SK-N-SH (cell line): ENCODE results near the gene PDGFRB. TPM values are rescaled to one million over a fixed set of nuclear protein-coding genes. Genes with fewer than 3 reads are reported as not detected.
A peak's percentile ranks its signal among the peaks of the same experiment; 100 is the strongest.

Source experiments
- CTCF ChIA-PET: fragments of 300-600, 350-600 bp; formaldehyde crosslinking; extraction: SDS; loops from one replicate; lab custom pipeline; 2021; lab: Yijun Ruan, JAX
- POLR2A ChIA-PET: fragments of 350-600 bp; sonication (Branson Sonifier 250); formaldehyde crosslinking; extraction: SDS; loops from one replicate; lab custom pipeline; 2020; ENCODE audit warnings: antibody characterized with exemption, inconsistent platforms; lab: Yijun Ruan, JAX
- DNase-seq: peaks from one replicate; pipeline ENCODE4 v3.0.0; 2012
- H2AFZ ChIP-seq: fragments of 200-600 bp; sonication (generic); 2 replicates; pipeline ENCODE4 v1.8.1; 2016; ENCODE audit warnings: antibody characterized with exemption, mild to moderate bottlenecking, low read depth
- H3F3A ChIP-seq: fragments of 200-600 bp; sonication (generic); replicated peaks from 2 replicates; pipeline ENCODE3; 2016; ENCODE audit warnings: antibody characterized with exemption, mild to moderate bottlenecking; ENCODE audit not compliant: insufficient read depth
- H3K27ac ChIP-seq, 2 experiments: fragments of 200-500 bp in 1 of 2; fragments of 200-600 bp in 1 of 2; sonication (Bioruptor generic) in 1 of 2; sonication (generic), shearing (Covaris generic) in 1 of 2; 2 replicates each; pipeline versions ENCODE4 v1.5.1 to v1.6.1; 2014 to 2016; ENCODE audit warnings: low read depth in 2 of 2, inconsistent platforms in 1 of 2, low read length in 1 of 2, mild to moderate bottlenecking in 1 of 2, mixed read lengths in 1 of 2
- H3K27me3 ChIP-seq: fragments of 200-600 bp; sonication (generic), shearing (Covaris generic); 2 replicates; pipeline ENCODE4 v1.6.1; 2016; ENCODE audit warnings: mixed run types; ENCODE audit not compliant: insufficient read depth
- H3K36me3 ChIP-seq, 2 experiments: fragments of 200-500 bp in 1 of 2; fragments of 200-600 bp in 1 of 2; sonication (Bioruptor generic) in 1 of 2; sonication (generic) in 1 of 2; replicated peaks in 1 of 2; 2 replicates each; pipeline versions ENCODE3 to v1.5.1; 2014 to 2016; ENCODE audit warnings: low read length in 1 of 2, mild to moderate bottlenecking in 1 of 2; ENCODE audit not compliant: insufficient read depth in 2 of 2, control insufficient read depth in 1 of 2
- H3K4me1 ChIP-seq, 2 experiments: fragments of 200-500 bp in 1 of 2; fragments of 200-600 bp in 1 of 2; sonication (Bioruptor generic) in 1 of 2; sonication (generic), shearing (Covaris generic) in 1 of 2; 2 replicates each; pipeline versions ENCODE4 v1.5.1 to v1.6.1; 2014 to 2016; ENCODE audit warnings: low read depth in 1 of 2, low read length in 1 of 2, mixed run types in 1 of 2; ENCODE audit not compliant: insufficient read depth in 2 of 2, control insufficient read depth in 1 of 2
- H3K4me2 ChIP-seq: fragments of 200-600 bp; sonication (generic), shearing (Covaris generic); 2 replicates; pipeline ENCODE4 v1.6.1; 2017; ENCODE audit warnings: mixed run types
- H3K4me3 ChIP-seq, 2 experiments: fragments of 200-500 bp in 1 of 2; fragments of 200-600 bp in 1 of 2; sonication (Bioruptor generic) in 1 of 2; sonication (generic), shearing (Covaris generic) in 1 of 2; 2 replicates each; pipeline versions ENCODE4 v1.5.1 to v1.8.1; 2014 to 2016; ENCODE audit warnings: low read depth in 2 of 2, inconsistent platforms in 1 of 2, low read length in 1 of 2, mild to moderate bottlenecking in 1 of 2, mixed read lengths in 1 of 2, moderate library complexity in 1 of 2
- H3K79me2 ChIP-seq: fragments of 200-600 bp; sonication (generic); 2 replicates; pipeline ENCODE4 v1.8.1; 2017; ENCODE audit warnings: mild to moderate bottlenecking; ENCODE audit not compliant: insufficient read depth
- H3K9ac ChIP-seq: fragments of 200-600 bp; sonication (generic); 2 replicates; pipeline ENCODE4 v1.6.1; 2017; ENCODE audit warnings: mixed run types
- H3K9me2 ChIP-seq: fragments of 200-600 bp; sonication (generic); 2 replicates; pipeline ENCODE4 v1.6.1; 2017; ENCODE audit warnings: mixed run types
- H3K9me3 ChIP-seq: fragments of 200-600 bp; sonication (generic); 2 replicates; pipeline ENCODE4 v1.6.1; 2017; ENCODE audit warnings: mixed run types, mild to moderate bottlenecking, moderate library complexity
- H4K20me1 ChIP-seq: fragments of 200-600 bp; sonication (generic); 2 replicates; pipeline ENCODE4 v1.6.1; 2017; ENCODE audit warnings: mild to moderate bottlenecking, mixed run types; ENCODE audit not compliant: insufficient read depth
- ELF1 ChIP-seq: IDR thresholded peaks from 2 replicates; pipeline ENCODE4 v1.4.0; 2012
- EP300 ChIP-seq, 2 experiments: IDR thresholded peaks; 2 replicates each; pipeline versions ENCODE4 v1.4.0 to v1.6.1; 2012; ENCODE audit warnings: borderline replicate concordance in 1 of 2, low read depth in 1 of 2, low read length in 1 of 2
- EZH2phosphoT487 ChIP-seq: fragments of 200-600 bp; sonication (generic); IDR thresholded peaks from 2 replicates; pipeline ENCODE4 v1.6.1; 2017; ENCODE audit warnings: low read depth, mixed run types, mild to moderate bottlenecking, antibody characterized with exemption, moderate library complexity, borderline replicate concordance
- FOXM1 ChIP-seq: IDR thresholded peaks from 2 replicates; pipeline ENCODE4 v1.4.0; 2012; ENCODE audit warnings: low read depth, mild to moderate bottlenecking
- GABPA ChIP-seq: IDR thresholded peaks from 2 replicates; pipeline ENCODE4 v1.4.0; 2012; ENCODE audit warnings: low read depth, mild to moderate bottlenecking
- JUND ChIP-seq: IDR thresholded peaks from 2 replicates; pipeline ENCODE4 v1.4.0; 2012
- MAX ChIP-seq: IDR thresholded peaks from 2 replicates; pipeline ENCODE4 v1.4.0; 2012; ENCODE audit warnings: low read depth
- NFIC ChIP-seq: IDR thresholded peaks from 2 replicates; pipeline ENCODE4 v1.4.0; 2012; ENCODE audit warnings: borderline replicate concordance
- NRF1 ChIP-seq: IDR thresholded peaks from 2 replicates; pipeline ENCODE4 v1.6.1; 2012; ENCODE audit warnings: low read depth, mild to moderate bottlenecking, low read length
- PBX3 ChIP-seq: IDR thresholded peaks from 2 replicates; pipeline ENCODE4; 2012
- POLR2AphosphoS5 ChIP-seq: IDR thresholded peaks from 2 replicates; pipeline ENCODE4 v1.6.1; 2012; ENCODE audit warnings: low read depth, low read length
- RAD21 ChIP-seq: IDR thresholded peaks from 2 replicates; pipeline ENCODE4 v1.6.1; 2012; ENCODE audit warnings: mild to moderate bottlenecking, low read length
- SIN3A ChIP-seq: IDR thresholded peaks from 2 replicates; pipeline ENCODE4 v1.6.1; 2012; ENCODE audit warnings: low read depth, mild to moderate bottlenecking, low read length, moderate library complexity, borderline replicate concordance
- TEAD4 ChIP-seq: IDR thresholded peaks from 2 replicates; pipeline ENCODE4 v1.4.0; 2012; ENCODE audit warnings: mild to moderate bottlenecking, borderline replicate concordance; ENCODE audit not compliant: insufficient read depth
- USF1 ChIP-seq: IDR thresholded peaks from 2 replicates; pipeline ENCODE4 v1.4.0; 2012; ENCODE audit warnings: low read depth, borderline replicate concordance
- YY1 ChIP-seq: IDR thresholded peaks from 2 replicates; pipeline ENCODE4 v1.4.0; 2012; ENCODE audit warnings: low read depth, mild to moderate bottlenecking
- WGBS: methylation state at CpG from one replicate; pipeline ENCODE4 v1.1.6; 2017; ENCODE audit warnings: low lambda C conversion rate; 5-methylcytosine and 5-hydroxymethylcytosine counted together
- polyA plus RNA-seq, 3 experiments: library from polyadenylated mRNA; depleted of rRNA; stranded (reverse); fragments of >200 nt; gene quantifications; 2 replicates each; pipeline ENCODE4 v1.2.3, GENCODE V29; 2012
- TF ChIP-seq, protein P1 (sequence below): fragments of 150-350 bp; IDR thresholded peaks from 2 replicates; pipeline ENCODE4 v1.6.1; 2017; ENCODE audit warnings: antibody characterized with exemption, low read length, low read depth, borderline replicate concordance
- TF ChIP-seq, protein P2 (sequence below): IDR thresholded peaks from 2 replicates; pipeline ENCODE4 v1.6.1; 2012; ENCODE audit warnings: mild to moderate bottlenecking, low read depth, low read length, moderate library complexity
- TF ChIP-seq, protein P3 (sequence below): fragments of 150-350 bp; IDR thresholded peaks from 2 replicates; pipeline ENCODE4 v1.6.1; 2016; ENCODE audit warnings: mild to moderate bottlenecking, low read depth, low read length

The PDGFRB gene
- polyA plus RNA-seq, 1 of the 3 experiments (the other 2 are of a cell fraction) = 32.1 TPM

GRCh38 chr5:150068961-150069645, 86.5 kb downstream of the PDGFRB start:
- H3K9ac ChIP-seq = no peak overlapping the region
- no peaks in the 10 kb centered on the region for H3K79me2 ChIP-seq
- DNase-seq = no peak
- peaks cover 6% of the 10 kb centered on the region for H3F3A ChIP-seq
- no peaks in the 10 kb centered on the region for H3K36me3 ChIP-seq
- no peaks in the 10 kb centered on the region for H4K20me1 ChIP-seq
- H3K4me2 ChIP-seq = no peak overlapping the region
- H3K27ac ChIP-seq = peak overlapping the region in 1 of 2 experiments; percentile 14; a peak in 1 of 4 replicates
- H3K4me3 ChIP-seq = no peak overlapping the region
- H3K27me3 ChIP-seq = no peaks in the 10 kb centered on the region
- H3K4me1 ChIP-seq = peaks cover 14 to 48% of the 10 kb centered on the region in 2 experiments; a peak in 3 of 4 replicates
- 87% methylated on average over 7 of the region's 12 CpGs for WGBS
- TF ChIP-seq YY1 (no peak), PBX3 (no peak), EZH2phosphoT487 (no peak), TEAD4 (no peak), NFIC (no peak), SIN3A (no peak), USF1 (no peak), MAX (no peak), POLR2AphosphoS5 (no peak), NRF1 (no peak), ELF1 (no peak), GABPA (no peak), RAD21 (no peak), EP300 (IDR thresholded peaks at IDR 0.05; ENCODE audit: borderline replicate concordance in 1 of 2, low read depth in 1 of 2, low read length in 1 of 2) (no peak), FOXM1 (no peak), JUND (no peak)
- TF ChIP-seq, protein P1, sequence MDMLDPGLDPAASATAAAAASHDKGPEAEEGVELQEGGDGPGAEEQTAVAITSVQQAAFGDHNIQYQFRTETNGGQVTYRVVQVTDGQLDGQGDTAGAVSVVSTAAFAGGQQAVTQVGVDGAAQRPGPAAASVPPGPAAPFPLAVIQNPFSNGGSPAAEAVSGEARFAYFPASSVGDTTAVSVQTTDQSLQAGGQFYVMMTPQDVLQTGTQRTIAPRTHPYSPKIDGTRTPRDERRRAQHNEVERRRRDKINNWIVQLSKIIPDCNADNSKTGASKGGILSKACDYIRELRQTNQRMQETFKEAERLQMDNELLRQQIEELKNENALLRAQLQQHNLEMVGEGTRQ = no peak
- TF ChIP-seq, protein P2, sequence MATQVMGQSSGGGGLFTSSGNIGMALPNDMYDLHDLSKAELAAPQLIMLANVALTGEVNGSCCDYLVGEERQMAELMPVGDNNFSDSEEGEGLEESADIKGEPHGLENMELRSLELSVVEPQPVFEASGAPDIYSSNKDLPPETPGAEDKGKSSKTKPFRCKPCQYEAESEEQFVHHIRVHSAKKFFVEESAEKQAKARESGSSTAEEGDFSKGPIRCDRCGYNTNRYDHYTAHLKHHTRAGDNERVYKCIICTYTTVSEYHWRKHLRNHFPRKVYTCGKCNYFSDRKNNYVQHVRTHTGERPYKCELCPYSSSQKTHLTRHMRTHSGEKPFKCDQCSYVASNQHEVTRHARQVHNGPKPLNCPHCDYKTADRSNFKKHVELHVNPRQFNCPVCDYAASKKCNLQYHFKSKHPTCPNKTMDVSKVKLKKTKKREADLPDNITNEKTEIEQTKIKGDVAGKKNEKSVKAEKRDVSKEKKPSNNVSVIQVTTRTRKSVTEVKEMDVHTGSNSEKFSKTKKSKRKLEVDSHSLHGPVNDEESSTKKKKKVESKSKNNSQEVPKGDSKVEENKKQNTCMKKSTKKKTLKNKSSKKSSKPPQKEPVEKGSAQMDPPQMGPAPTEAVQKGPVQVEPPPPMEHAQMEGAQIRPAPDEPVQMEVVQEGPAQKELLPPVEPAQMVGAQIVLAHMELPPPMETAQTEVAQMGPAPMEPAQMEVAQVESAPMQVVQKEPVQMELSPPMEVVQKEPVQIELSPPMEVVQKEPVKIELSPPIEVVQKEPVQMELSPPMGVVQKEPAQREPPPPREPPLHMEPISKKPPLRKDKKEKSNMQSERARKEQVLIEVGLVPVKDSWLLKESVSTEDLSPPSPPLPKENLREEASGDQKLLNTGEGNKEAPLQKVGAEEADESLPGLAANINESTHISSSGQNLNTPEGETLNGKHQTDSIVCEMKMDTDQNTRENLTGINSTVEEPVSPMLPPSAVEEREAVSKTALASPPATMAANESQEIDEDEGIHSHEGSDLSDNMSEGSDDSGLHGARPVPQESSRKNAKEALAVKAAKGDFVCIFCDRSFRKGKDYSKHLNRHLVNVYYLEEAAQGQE = no peak
- TF ChIP-seq, protein P3, sequence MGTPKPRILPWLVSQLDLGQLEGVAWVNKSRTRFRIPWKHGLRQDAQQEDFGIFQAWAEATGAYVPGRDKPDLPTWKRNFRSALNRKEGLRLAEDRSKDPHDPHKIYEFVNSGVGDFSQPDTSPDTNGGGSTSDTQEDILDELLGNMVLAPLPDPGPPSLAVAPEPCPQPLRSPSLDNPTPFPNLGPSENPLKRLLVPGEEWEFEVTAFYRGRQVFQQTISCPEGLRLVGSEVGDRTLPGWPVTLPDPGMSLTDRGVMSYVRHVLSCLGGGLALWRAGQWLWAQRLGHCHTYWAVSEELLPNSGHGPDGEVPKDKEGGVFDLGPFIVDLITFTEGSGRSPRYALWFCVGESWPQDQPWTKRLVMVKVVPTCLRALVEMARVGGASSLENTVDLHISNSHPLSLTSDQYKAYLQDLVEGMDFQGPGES = no peak
- TF ChIP-seq, all 33 proteins: peak for 0
- CTCF ChIA-PET = interaction anchor here (0.9 to 1.3 kb wide), 3 partner anchors 19 to 107 kb away, joined by 3 to 4 read pairs (median 3); partner anchors contain the start of gene PDGFRB
- POLR2A ChIA-PET = no interaction called here
- Histone ChIP-seq H2AFZ (peak overlapping the region; percentile 43; the same call in 1 of the 2 replicates), H3K9me3 (no peaks in the 10 kb centered on the region), H3K9me2 (no peaks in the 10 kb centered on the region)
